OCI-LY1 (cell line): Measurements from ENCODE around the gene CRK.
A peak's percentile ranks its signal among the peaks of the same experiment; 100 is the strongest.

Source experiments
- H2AFZ ChIP-seq: fragments of 200-600 bp; sonication (generic), shearing (Covaris generic); 2 replicates; pipeline ENCODE4 v1.6.0; 2014; ENCODE audit warnings: antibody characterized with exemption, mild to moderate bottlenecking, low read length
- H3F3A ChIP-seq: fragments of 200-600 bp; sonication (generic), shearing (Covaris generic); 2 replicates; pipeline ENCODE4 v1.6.0; 2014; ENCODE audit warnings: mild to moderate bottlenecking, antibody characterized with exemption, low read length, moderate library complexity; ENCODE audit not compliant: insufficient read depth
- H3K27ac ChIP-seq: fragments of 200-600 bp; sonication (generic); 2 replicates; pipeline ENCODE4 v1.5.1; 2014; ENCODE audit warnings: low read length, mixed run types, mild to moderate bottlenecking, low read depth; ENCODE audit not compliant: poor library complexity, severe bottlenecking
- H3K27me3 ChIP-seq: fragments of 200-600 bp; sonication (generic); 2 replicates; pipeline ENCODE4 v1.6.0; 2014; ENCODE audit warnings: antibody characterized with exemption, mild to moderate bottlenecking, low read length, moderate library complexity; ENCODE audit not compliant: insufficient read depth
- H3K36me3 ChIP-seq: fragments of 200-600 bp; sonication (generic); 2 replicates; pipeline ENCODE4 v1.6.1; 2014; ENCODE audit warnings: mild to moderate bottlenecking, antibody characterized with exemption, low read length, moderate library complexity, mixed read lengths; ENCODE audit not compliant: insufficient read depth
- H3K4me1 ChIP-seq: fragments of 200-600 bp; sonication (generic); 2 replicates; pipeline ENCODE4 v1.5.1; 2014; ENCODE audit warnings: mild to moderate bottlenecking, low read length, moderate library complexity; ENCODE audit not compliant: insufficient read depth, severe bottlenecking
- H3K4me2 ChIP-seq: fragments of 200-600 bp; sonication (generic), shearing (Covaris generic); 2 replicates; pipeline ENCODE4 v1.6.1; 2014; ENCODE audit warnings: low read length
- H3K4me3 ChIP-seq: fragments of 200-600 bp; sonication (generic); 2 replicates; pipeline ENCODE4 v1.5.1; 2014; ENCODE audit warnings: low read length, low read depth, mild to moderate bottlenecking, mixed read lengths; ENCODE audit not compliant: poor library complexity, severe bottlenecking
- H3K79me2 ChIP-seq: fragments of 200-600 bp; shearing (Covaris generic); 2 replicates; pipeline ENCODE4 v1.6.1; 2016; ENCODE audit warnings: mixed run types, low read length, mixed read lengths; ENCODE audit not compliant: insufficient read depth
- H3K9ac ChIP-seq: fragments of 200-600 bp; sonication (generic), shearing (Covaris generic); 2 replicates; pipeline ENCODE4 v1.6.1; 2014; ENCODE audit warnings: mild to moderate bottlenecking, low read length, mixed read lengths
- H3K9me2 ChIP-seq: fragments of 200-600 bp; sonication (generic), shearing (Covaris generic); 2 replicates; pipeline ENCODE4 v1.6.1; 2014; ENCODE audit warnings: low read depth, mild to moderate bottlenecking, low read length, mixed read lengths
- H3K9me3 ChIP-seq: fragments of 200-600 bp; shearing (Covaris generic); 2 replicates; pipeline ENCODE4 v1.6.1; 2014; ENCODE audit warnings: low read length, mixed read lengths
- H4K20me1 ChIP-seq: fragments of 200-600 bp; sonication (generic), shearing (Covaris generic); 2 replicates; pipeline ENCODE4 v1.6.0; 2016; ENCODE audit warnings: mild to moderate bottlenecking, low read length; ENCODE audit not compliant: insufficient read depth
- EZH2 ChIP-seq: fragments of 200-600 bp; sonication (generic), shearing (Covaris generic); IDR thresholded peaks from 2 replicates; pipeline ENCODE4 v1.8.0; 2017; ENCODE audit warnings: borderline replicate concordance, mixed run types, mild to moderate bottlenecking, antibody characterized with exemption, low read length, moderate library complexity, mixed read lengths
- TF ChIP-seq, protein P1 (sequence below): fragments of 200-600 bp; sonication (generic), shearing (Covaris generic); IDR thresholded peaks from 2 replicates; pipeline ENCODE4 v1.5.1; 2017; ENCODE audit warnings: mild to moderate bottlenecking, antibody characterized with exemption, low read length, moderate library complexity, mixed read lengths

CRK gene

DNA sequence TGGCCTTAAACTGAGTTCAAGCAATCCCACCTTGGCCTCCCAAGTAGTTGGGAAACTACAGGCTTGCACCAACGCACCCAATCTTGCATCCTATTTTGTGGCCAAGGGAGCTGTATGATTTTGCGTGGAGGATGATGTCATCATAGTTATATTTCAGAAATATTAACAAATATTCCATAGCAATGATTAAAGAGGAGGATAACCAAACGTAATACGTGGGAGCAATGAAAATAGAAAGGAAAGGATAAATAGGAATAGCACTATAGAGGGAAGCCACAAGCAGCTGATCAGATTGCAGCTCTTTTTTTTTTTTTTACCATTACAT lies 53.8 kb downstream of the CRK start:
- H3K27ac ChIP-seq: no peak overlapping the region
- no peak overlapping the region for H3K4me3 ChIP-seq
- H3K9me2 ChIP-seq: no peaks in the 10 kb centered on the region
- no peak overlapping the region for H2AFZ ChIP-seq
- H3F3A ChIP-seq: no peaks in the 10 kb centered on the region
- H3K9ac ChIP-seq: no peak overlapping the region
- no peaks in the 10 kb centered on the region for H4K20me1 ChIP-seq
- H3K4me2 ChIP-seq: no peak overlapping the region
- no peaks in the 10 kb centered on the region; the same call in 1 of the 2 replicates for H3K27me3 ChIP-seq
- H3K36me3 ChIP-seq: peaks cover 17% of the 10 kb centered on the region
- peaks cover 25% of the 10 kb centered on the region for H3K79me2 ChIP-seq
- TF ChIP-seq, protein P1, sequence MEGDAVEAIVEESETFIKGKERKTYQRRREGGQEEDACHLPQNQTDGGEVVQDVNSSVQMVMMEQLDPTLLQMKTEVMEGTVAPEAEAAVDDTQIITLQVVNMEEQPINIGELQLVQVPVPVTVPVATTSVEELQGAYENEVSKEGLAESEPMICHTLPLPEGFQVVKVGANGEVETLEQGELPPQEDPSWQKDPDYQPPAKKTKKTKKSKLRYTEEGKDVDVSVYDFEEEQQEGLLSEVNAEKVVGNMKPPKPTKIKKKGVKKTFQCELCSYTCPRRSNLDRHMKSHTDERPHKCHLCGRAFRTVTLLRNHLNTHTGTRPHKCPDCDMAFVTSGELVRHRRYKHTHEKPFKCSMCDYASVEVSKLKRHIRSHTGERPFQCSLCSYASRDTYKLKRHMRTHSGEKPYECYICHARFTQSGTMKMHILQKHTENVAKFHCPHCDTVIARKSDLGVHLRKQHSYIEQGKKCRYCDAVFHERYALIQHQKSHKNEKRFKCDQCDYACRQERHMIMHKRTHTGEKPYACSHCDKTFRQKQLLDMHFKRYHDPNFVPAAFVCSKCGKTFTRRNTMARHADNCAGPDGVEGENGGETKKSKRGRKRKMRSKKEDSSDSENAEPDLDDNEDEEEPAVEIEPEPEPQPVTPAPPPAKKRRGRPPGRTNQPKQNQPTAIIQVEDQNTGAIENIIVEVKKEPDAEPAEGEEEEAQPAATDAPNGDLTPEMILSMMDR: no peak
- TF ChIP-seq EZH2: no peak
- H3K4me1 ChIP-seq: peaks cover 22% of the 10 kb centered on the region
- no peaks in the 10 kb centered on the region for H3K9me3 ChIP-seq

GRCh38 chr17:1399679-1400512 lies 56.1 kb downstream of the CRK start, which contains the start of gene YWHAE:
Gene YWHAE (minus strand): TSS chr17:1400222. CDS start chr17:1400110, 112 bp downstream.
- Histone ChIP-seq H3K9me2 (no peaks in the 10 kb centered on the region), H3K4me2 (peak within 1 kb of the TSS; percentile 98), H3K4me1 (peaks cover 25% of the 10 kb centered on the region), H3F3A (no peaks in the 10 kb centered on the region), H3K4me3 (peak within 1 kb of the TSS; percentile 97), H3K36me3 (peaks cover 37% of the 10 kb centered on the region), H3K9ac (peak within 1 kb of the TSS; percentile 96), H3K27me3 (no peaks in the 10 kb centered on the region), H4K20me1 (no peaks in the 10 kb centered on the region), H3K9me3 (no peaks in the 10 kb centered on the region), H3K79me2 (peaks cover 49% of the 10 kb centered on the region), H3K27ac (peak within 1 kb of the TSS; percentile 82), H2AFZ (no peak within 1 kb of the TSS)
- TF ChIP-seq EZH2: no peak
- TF ChIP-seq, protein P1: no peak

DNA sequence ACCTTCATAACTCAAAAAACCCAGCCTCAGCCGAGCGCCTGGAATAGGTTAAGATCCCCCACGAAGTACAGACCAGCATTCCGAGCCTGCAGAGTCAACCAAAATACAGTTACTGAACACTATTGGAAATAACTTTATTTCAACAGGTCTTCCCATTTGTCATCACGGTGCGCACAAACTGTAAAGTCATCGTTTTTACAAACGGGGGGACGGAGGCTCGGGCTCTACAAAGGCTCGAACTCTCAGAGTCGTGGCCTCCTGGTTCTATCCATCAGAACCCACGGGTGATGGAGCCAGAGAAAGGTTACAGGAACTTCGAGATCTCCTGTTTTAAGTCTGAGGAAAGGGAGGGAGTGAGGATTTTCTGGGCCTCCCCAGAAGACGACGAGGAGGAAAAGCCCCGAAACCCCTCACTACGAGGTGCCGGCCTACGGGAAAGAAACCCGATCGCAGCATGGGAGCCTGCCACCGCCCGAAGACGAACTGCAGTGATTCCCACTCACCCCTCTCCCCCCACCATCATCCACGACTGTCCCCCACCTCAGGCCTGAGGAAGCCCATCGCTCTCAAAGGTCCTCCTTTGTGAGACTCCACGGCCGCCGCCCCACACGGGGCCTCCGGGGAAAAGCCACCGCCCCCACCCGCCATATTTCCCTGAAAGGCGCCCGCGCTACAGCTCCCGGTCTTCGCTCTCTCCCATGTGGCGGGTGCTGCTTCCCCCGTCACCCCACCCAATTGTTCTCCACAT lies 56.9 kb downstream of the CRK start:
- H3K27ac ChIP-seq: peak overlapping the region; percentile 82
- peaks cover 37% of the 10 kb centered on the region for H3K36me3 ChIP-seq
- no peaks in the 10 kb centered on the region for H3K27me3 ChIP-seq
- H3F3A ChIP-seq: no peaks in the 10 kb centered on the region
- H4K20me1 ChIP-seq: no peaks in the 10 kb centered on the region
- H3K9me3 ChIP-seq: no peaks in the 10 kb centered on the region
- peak overlapping the region; percentile 96 for H3K9ac ChIP-seq
- H3K79me2 ChIP-seq: peaks cover 56% of the 10 kb centered on the region
- no peaks in the 10 kb centered on the region for H3K9me2 ChIP-seq
- H3K4me3 ChIP-seq: peak overlapping the region; percentile 97
- TF ChIP-seq EZH2: no peak
- TF ChIP-seq, protein P1: no peak
- H2AFZ ChIP-seq: no peak overlapping the region
- peak overlapping the region; percentile 98 for H3K4me2 ChIP-seq
- peaks cover 31% of the 10 kb centered on the region for H3K4me1 ChIP-seq
